Fibroblast of skin of right biceps (primary cell): ENCODE data around the gene KCNH6.
A peak's percentile ranks its signal among the peaks of the same experiment; 100 is the strongest.

Source experiments
- DNase-seq: peaks from one replicate; pipeline ENCODE4 v3.0.0-alpha.2; 2013

The KCNH6 gene

GRCh38 chr17:63486317-63487013 lies 36.7 kb upstream of the KCNH6 start:
- DNase-seq = no peak

- DNase-seq = no peak
Observed at GRCh38 chr17:63487014-63487339, 36.2 kb upstream of the KCNH6 start.

GRCh38 chr17:63488851-63489250 lies 34.3 kb upstream of the KCNH6 start:
- DNase-seq = no peak

- no peak for DNase-seq
Observed at GRCh38 chr17:63489291-63489690, 33.9 kb upstream of the KCNH6 start.

GRCh38 chr17:63490329-63490728 lies 32.8 kb upstream of the KCNH6 start:
- DNase-seq = no peak

GRCh38 chr17:63490858-63491400 lies 32.2 kb upstream of the KCNH6 start:
- DNase-seq = no peak

GRCh38 chr17:63491413-63491812 lies 31.7 kb upstream of the KCNH6 start:
- DNase-seq = no peak

- DNase-seq = no peak
Observed at GRCh38 chr17:63491977-63492618, 31.1 kb upstream of the KCNH6 start.

GRCh38 chr17:63492940-63493339 lies 30.2 kb upstream of the KCNH6 start:
- DNase-seq = no peak

GRCh38 chr17:63493411-63493810 lies 29.7 kb upstream of the KCNH6 start:
- DNase-seq = no peak

GRCh38 chr17:63494300-63494928 lies 28.7 kb upstream of the KCNH6 start:
- no peak for DNase-seq

GRCh38 chr17:63495491-63495890 lies 27.7 kb upstream of the KCNH6 start:
- DNase-seq = no peak

- DNase-seq = no peak
Observed at GRCh38 chr17:63496177-63496576, 27.0 kb upstream of the KCNH6 start.

- no peak for DNase-seq
Observed at GRCh38 chr17:63496663-63497400, 26.3 kb upstream of the KCNH6 start.

- DNase-seq = peak; percentile 28
Observed at GRCh38 chr17:63497708-63498483, 25.3 kb upstream of the KCNH6 start.

GRCh38 chr17:63498626-63499195 lies 24.4 kb upstream of the KCNH6 start:
- peak; percentile 82 for DNase-seq

- no peak for DNase-seq
Observed at GRCh38 chr17:63500543-63501390, 22.4 kb upstream of the KCNH6 start.

- no peak for DNase-seq
Observed at GRCh38 chr17:63503341-63503705, 19.8 kb upstream of the KCNH6 start.

GRCh38 chr17:63504261-63504660 lies 18.9 kb upstream of the KCNH6 start:
- no peak for DNase-seq

- no peak for DNase-seq
Observed at GRCh38 chr17:63505341-63505740, 17.8 kb upstream of the KCNH6 start.

- DNase-seq = no peak
Observed at GRCh38 chr17:63506627-63507026, 16.5 kb upstream of the KCNH6 start.
